ENCODE measurements around the gene ASB1. TPM values are rescaled to one million over a fixed set of nuclear protein-coding genes. Genes with fewer than 3 reads are reported as not detected.
A peak's percentile ranks its signal among the peaks of the same experiment; 100 is the strongest.

The ASB1 gene
- total RNA-seq, 4 donors from 2014 or later = 17.1 to 48.8 (median 22.1) TPM

DNA sequence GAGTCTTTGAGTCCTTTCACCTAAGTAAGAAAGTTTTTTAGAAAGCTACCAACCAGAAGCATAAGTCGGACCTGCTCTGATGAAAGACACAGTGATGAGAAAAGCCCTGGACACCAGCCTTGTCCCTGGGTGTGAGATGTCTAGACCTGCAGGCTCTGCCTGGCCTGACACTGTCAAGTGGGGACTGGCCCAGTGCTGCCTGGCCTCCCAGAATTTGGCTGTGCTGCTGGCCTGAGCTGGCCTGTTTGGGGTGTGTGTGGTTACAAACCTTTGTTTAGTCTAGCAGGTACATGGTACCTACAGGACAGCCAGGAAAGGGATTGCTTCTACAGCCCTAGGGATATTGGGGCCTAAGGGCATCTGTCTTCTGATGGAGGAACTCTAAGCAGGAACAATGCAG lies 48.3 kb downstream of the ASB1 start:
- TF ChIP-seq EP300 (IDR thresholded peaks at IDR 0.05) (no peak), POLR2A (IDR thresholded peaks at IDR 0.05) (no peak), CTCF (IDR thresholded peaks at IDR 0.05) (no peak), POLR2AphosphoS5 (IDR thresholded peaks at IDR 0.05) (no peak)
- peaks cover 19% of the 10 kb centered on the region for H3K9me3 ChIP-seq
- no peak for DNase-seq (ENCODE audit: low spot score in 2 of 2)
- H3K27me3 ChIP-seq = no peaks in the 10 kb centered on the region
- H3K27ac ChIP-seq = no peak overlapping the region
- WGBS = 90% methylated on average over 1 of the region's 1 CpG
- no peak overlapping the region for H3K4me3 ChIP-seq
- H3K36me3 ChIP-seq = no peaks in the 10 kb centered on the region
- no peaks in the 10 kb centered on the region for H3K4me1 ChIP-seq

DNA sequence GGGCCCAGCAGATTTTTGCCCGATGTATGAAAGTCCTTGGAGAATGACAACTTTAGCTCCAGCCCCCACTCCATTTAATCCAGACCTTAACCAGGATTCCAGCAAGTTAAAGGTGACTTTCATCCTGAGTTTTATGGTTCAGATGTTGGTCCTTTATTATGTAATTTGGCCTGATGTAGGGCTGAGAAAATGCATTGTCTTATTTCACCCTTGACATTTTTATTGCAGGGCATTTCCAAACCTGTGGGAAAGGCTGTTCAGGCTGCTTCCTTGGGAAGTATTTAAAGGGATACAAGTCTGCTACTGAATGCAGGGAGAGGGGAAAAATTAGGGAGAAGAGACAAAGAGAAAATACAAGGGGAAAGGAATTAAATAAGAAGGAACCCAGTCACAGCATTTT lies 48.8 kb downstream of the ASB1 start:
- Histone ChIP-seq H3K36me3 (no peaks in the 10 kb centered on the region), H3K4me3 (no peak overlapping the region), H3K27ac (no peak overlapping the region), H3K27me3 (no peaks in the 10 kb centered on the region), H3K9me3 (peaks cover 23% of the 10 kb centered on the region), H3K4me1 (no peaks in the 10 kb centered on the region)
- TF ChIP-seq EP300 (IDR thresholded peaks at IDR 0.05) (no peak), POLR2A (IDR thresholded peaks at IDR 0.05) (no peak)
- no peak for DNase-seq (ENCODE audit: low spot score in 2 of 2)
- 20% methylated on average over 1 of the region's 1 CpG for WGBS

GRCh38 chr2:238476258-238476657 lies 49.5 kb downstream of the ASB1 start:
- peaks cover 26% of the 10 kb centered on the region for H3K9me3 ChIP-seq
- no peak overlapping the region for H3K27ac ChIP-seq
- no peak overlapping the region for H3K4me3 ChIP-seq
- H3K27me3 ChIP-seq = no peaks in the 10 kb centered on the region
- DNase-seq (ENCODE audit: low spot score in 2 of 2) = peak in 1 of 2 donors; percentile 50
- H3K36me3 ChIP-seq = no peaks in the 10 kb centered on the region
- TF ChIP-seq CTCF (IDR thresholded peaks at IDR 0.05) (no peak), POLR2AphosphoS5 (IDR thresholded peaks at IDR 0.05) (no peak), EP300 (IDR thresholded peaks at IDR 0.05) (no peak), POLR2A (IDR thresholded peaks at IDR 0.05) (no peak)
- WGBS = 90% methylated on average over 5 of the region's 5 CpGs
- H3K4me1 ChIP-seq = no peaks in the 10 kb centered on the region

- Histone ChIP-seq H3K27me3 (no peaks in the 10 kb centered on the region), H3K9me3 (peaks cover 25% of the 10 kb centered on the region), H3K27ac (no peak overlapping the region), H3K4me3 (no peak overlapping the region), H3K4me1 (no peaks in the 10 kb centered on the region), H3K36me3 (no peaks in the 10 kb centered on the region)
- WGBS = 90% methylated on average over 4 of the region's 4 CpGs
- TF ChIP-seq CTCF (IDR thresholded peaks at IDR 0.05) (no peak), POLR2A (IDR thresholded peaks at IDR 0.05) (no peak), EP300 (IDR thresholded peaks at IDR 0.05) (no peak), POLR2AphosphoS5 (IDR thresholded peaks at IDR 0.05) (no peak)
- DNase-seq (ENCODE audit: low spot score in 2 of 2) = no peak
Measured at GRCh38 chr2:238478216-238478615, 51.5 kb downstream of the ASB1 start.

- 91% methylated on average over 1 of the region's 1 CpG for whole genome bisulfite sequencing
- Histone ChIP-seq H3K36me3 (no peaks in the 10 kb centered on the region), H3K9me3 (peaks cover 17% of the 10 kb centered on the region), H3K4me1 (no peaks in the 10 kb centered on the region), H3K27ac (no peak overlapping the region), H3K27me3 (no peaks in the 10 kb centered on the region), H3K4me3 (no peak overlapping the region)
- no peak for DNase-seq (ENCODE audit: low spot score in 2 of 2)
- TF ChIP-seq POLR2A (IDR thresholded peaks at IDR 0.05) (no peak), EP300 (IDR thresholded peaks at IDR 0.05) (no peak), CTCF (IDR thresholded peaks at IDR 0.05) (no peak), POLR2AphosphoS5 (IDR thresholded peaks at IDR 0.05) (no peak)
Measured at GRCh38 chr2:238479847-238480246, 53.1 kb downstream of the ASB1 start.

GRCh38 chr2:238483021-238483420 lies 56.3 kb downstream of the ASB1 start:
- H3K9me3 ChIP-seq = peaks cover 14% of the 10 kb centered on the region
- TF ChIP-seq EP300 (IDR thresholded peaks at IDR 0.05) = no peak
- TF ChIP-seq POLR2AphosphoS5 (IDR thresholded peaks at IDR 0.05) = no peak
- TF ChIP-seq POLR2A (IDR thresholded peaks at IDR 0.05) = no peak
- TF ChIP-seq CTCF (IDR thresholded peaks at IDR 0.05) = no peak
- H3K4me1 ChIP-seq = no peaks in the 10 kb centered on the region
- no peak overlapping the region for H3K4me3 ChIP-seq
- no peaks in the 10 kb centered on the region for H3K36me3 ChIP-seq
- no peak for DNase-seq (ENCODE audit: low spot score in 2 of 2)
- WGBS = 71% methylated on average over 6 of the region's 6 CpGs
- H3K27me3 ChIP-seq = no peaks in the 10 kb centered on the region
- H3K27ac ChIP-seq = no peak overlapping the region

Data from suprapubic skin (tissue), 4 donors.